Kidney (tissue), 14 donors: ENCODE results near the gene VTI1A. TPM values are rescaled to one million over a fixed set of nuclear protein-coding genes. Genes with fewer than 3 reads are reported as not detected.

Source experiments
- DNase-seq, 5 donors: peaks; one replicate each; pipeline ENCODE4 v3.0.0-alpha.2; 2013 to 2020
- FAIRE-seq: peaks from 2 replicates; lab custom pipeline; 2012; peaks lifted over from hg19 to GRCh38; lab: Jason Lieb, UNC
- H3K27ac ChIP-seq, 2 donors: one replicate each; pipeline ENCODE4 v1.7.0; 2013; ENCODE audit warnings: low read depth in 2 of 2, low read length in 2 of 2, inconsistent platforms in 1 of 2
- H3K27me3 ChIP-seq: one replicate; pipeline ENCODE4 v1.7.1; 2013; ENCODE audit warnings: low read length, inconsistent platforms; ENCODE audit not compliant: control insufficient read depth, insufficient read depth
- H3K36me3 ChIP-seq, 3 donors: one replicate each; pipeline versions ENCODE4 v1.7.0 to v1.7.1; 2013; ENCODE audit warnings: low read length in 3 of 3, control low read depth in 1 of 3, inconsistent platforms in 1 of 3; ENCODE audit not compliant: insufficient read depth in 3 of 3, control insufficient read depth in 2 of 3
- H3K4me1 ChIP-seq, 3 donors: one replicate each; pipeline versions ENCODE4 v1.7.0 to v1.7.1; 2013; ENCODE audit warnings: low read length in 3 of 3, inconsistent platforms in 1 of 3, low read depth in 1 of 3; ENCODE audit not compliant: control insufficient read depth in 2 of 3, insufficient read depth in 2 of 3
- H3K4me3 ChIP-seq, 3 donors: one replicate each; pipeline versions ENCODE4 v1.7.0 to v1.8.1; 2013; ENCODE audit warnings: low read length in 3 of 3, control low read depth in 1 of 3, inconsistent platforms in 1 of 3
- H3K9ac ChIP-seq, 3 donors: one replicate each; pipeline versions ENCODE4 v1.7.0 to v1.7.1; 2013; ENCODE audit warnings: low read length in 3 of 3, control low read depth in 1 of 3, inconsistent platforms in 1 of 3
- H3K9me3 ChIP-seq, 3 donors: one replicate each; pipeline versions ENCODE4 v1.7.0 to v1.7.1; 2013; ENCODE audit warnings: low read length in 3 of 3, control low read depth in 1 of 3, inconsistent platforms in 1 of 3; ENCODE audit not compliant: control insufficient read depth in 2 of 3, insufficient read depth in 1 of 3
- intact Hi-C: fragments of 100-400 bp; cut with DNase I; formaldehyde crosslinking; loops from one replicate; pipeline ENCODE4 v1.11.1; 2022
- polyA plus RNA-seq: library from polyadenylated mRNA; stranded (reverse); fragments of 350-450 nt; fragmentation: Illumina TruSeq; extraction: RNeasy Lipid Tissue Mini Kit (QIAGEN cat#74804); gene quantifications from one replicate; pipeline ENCODE4 v1.2.3, GENCODE V29; 2014; ENCODE audit warnings: low read depth, low replicate concordance; ENCODE audit not compliant: insufficient read depth
- total RNA-seq: library from RNA; stranded (reverse); fragmentation: NEBNext Ultra II Directional; extraction: Animal tissue kit (Norgen Biotek cat#: 25700); gene quantifications from one replicate; pipeline ENCODE4 v1.2.1, GENCODE V29; 2021
- TF ChIP-seq, protein P1 (sequence below): IDR thresholded peaks from 3 replicates; pipeline ENCODE4 v1.5.1; 2012; ENCODE audit warnings: mild to moderate bottlenecking, moderate library complexity, borderline replicate concordance; ENCODE audit not compliant: insufficient read depth; ENCODE audit errors: extremely low read depth
- donor health status: control.
- donor health status: control.
- donor health status: control.
- donor health status: control.
- donor health status: control.
- donor health status: DM: yes; HTN: yes; CAD: no.
- donor health status: Normal renal cell carcinoma (clear cell type).

The VTI1A gene
- total and polyA plus RNA-seq, 2 donors from 2014 or later: 9.2 to 41.8 TPM

GRCh38 chr10:112601214-112602090 is 154.4 kb downstream of the VTI1A start:
- no peak overlapping the region for H3K4me3 ChIP-seq
- no peak overlapping the region for H3K9ac ChIP-seq
- FAIRE-seq (no peak), DNase-seq (no peak)
- H3K9me3 ChIP-seq: no peaks in the 10 kb centered on the region
- H3K4me1 ChIP-seq: no peaks in the 10 kb centered on the region
- intact Hi-C loops: no loop called here
- TF ChIP-seq, protein P1, sequence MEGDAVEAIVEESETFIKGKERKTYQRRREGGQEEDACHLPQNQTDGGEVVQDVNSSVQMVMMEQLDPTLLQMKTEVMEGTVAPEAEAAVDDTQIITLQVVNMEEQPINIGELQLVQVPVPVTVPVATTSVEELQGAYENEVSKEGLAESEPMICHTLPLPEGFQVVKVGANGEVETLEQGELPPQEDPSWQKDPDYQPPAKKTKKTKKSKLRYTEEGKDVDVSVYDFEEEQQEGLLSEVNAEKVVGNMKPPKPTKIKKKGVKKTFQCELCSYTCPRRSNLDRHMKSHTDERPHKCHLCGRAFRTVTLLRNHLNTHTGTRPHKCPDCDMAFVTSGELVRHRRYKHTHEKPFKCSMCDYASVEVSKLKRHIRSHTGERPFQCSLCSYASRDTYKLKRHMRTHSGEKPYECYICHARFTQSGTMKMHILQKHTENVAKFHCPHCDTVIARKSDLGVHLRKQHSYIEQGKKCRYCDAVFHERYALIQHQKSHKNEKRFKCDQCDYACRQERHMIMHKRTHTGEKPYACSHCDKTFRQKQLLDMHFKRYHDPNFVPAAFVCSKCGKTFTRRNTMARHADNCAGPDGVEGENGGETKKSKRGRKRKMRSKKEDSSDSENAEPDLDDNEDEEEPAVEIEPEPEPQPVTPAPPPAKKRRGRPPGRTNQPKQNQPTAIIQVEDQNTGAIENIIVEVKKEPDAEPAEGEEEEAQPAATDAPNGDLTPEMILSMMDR: no peak
- no peaks in the 10 kb centered on the region for H3K36me3 ChIP-seq
- no peak overlapping the region for H3K27ac ChIP-seq
- H3K27me3 ChIP-seq: no peaks in the 10 kb centered on the region

DNA sequence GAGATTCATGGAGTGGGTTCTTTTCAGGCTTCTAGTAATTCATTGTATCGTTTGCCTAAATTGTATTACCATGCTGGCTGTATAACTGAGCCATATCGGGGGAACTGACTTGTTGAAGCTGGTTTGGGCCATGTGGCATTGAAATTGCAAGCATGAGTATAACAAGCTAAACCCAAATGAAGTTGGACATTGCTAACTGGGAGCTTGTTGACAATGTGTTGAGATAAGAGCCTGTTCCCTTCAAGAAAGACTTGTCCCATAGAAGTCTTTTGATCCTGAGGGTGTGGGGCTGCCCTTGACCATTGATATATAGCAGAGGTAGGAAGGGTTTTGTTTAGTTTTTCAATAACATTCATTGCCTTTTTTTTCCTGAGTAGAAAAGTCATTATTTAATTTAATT is 156.0 kb downstream of the VTI1A start:
- H3K9ac ChIP-seq: no peak overlapping the region
- DNase-seq: no peak
- no peak overlapping the region for H3K4me3 ChIP-seq
- no peaks in the 10 kb centered on the region for H3K4me1 ChIP-seq
- no peak for FAIRE-seq
- intact Hi-C loops: no loop called here
- H3K9me3 ChIP-seq: no peaks in the 10 kb centered on the region
- no peak overlapping the region for H3K27ac ChIP-seq
- no peaks in the 10 kb centered on the region for H3K27me3 ChIP-seq
- TF ChIP-seq, protein P1: no peak
- H3K36me3 ChIP-seq: no peaks in the 10 kb centered on the region

- Histone ChIP-seq H3K9me3 (no peaks in the 10 kb centered on the region), H3K9ac (no peak overlapping the region), H3K36me3 (no peaks in the 10 kb centered on the region), H3K27ac (no peak overlapping the region), H3K27me3 (no peaks in the 10 kb centered on the region), H3K4me3 (no peak overlapping the region), H3K4me1 (no peaks in the 10 kb centered on the region)
- intact Hi-C loops: no loop called here
- FAIRE-seq: no peak
- DNase-seq: no peak
- TF ChIP-seq, protein P1: no peak
Measured at GRCh38 chr10:112605063-112605462, 158.0 kb downstream of the VTI1A start.
